GM21515 (cell line): ENCODE results near the gene NUDT15.
A peak's percentile ranks its signal among the peaks of the same experiment; 100 is the strongest.
"Not testable (repeated sequence)": the region's sequence is repeated elsewhere in the genome, so short reads cannot be mapped to it uniquely, and the experiment has no call there.

Experiments used
- ATAC-seq: cut with Tn5 transposase; IDR thresholded peaks from one replicate; pipeline ENCODE4 v1.9.1; 2021; ENCODE audit not compliant: unreplicated experiment

NUDT15 gene

DNA sequence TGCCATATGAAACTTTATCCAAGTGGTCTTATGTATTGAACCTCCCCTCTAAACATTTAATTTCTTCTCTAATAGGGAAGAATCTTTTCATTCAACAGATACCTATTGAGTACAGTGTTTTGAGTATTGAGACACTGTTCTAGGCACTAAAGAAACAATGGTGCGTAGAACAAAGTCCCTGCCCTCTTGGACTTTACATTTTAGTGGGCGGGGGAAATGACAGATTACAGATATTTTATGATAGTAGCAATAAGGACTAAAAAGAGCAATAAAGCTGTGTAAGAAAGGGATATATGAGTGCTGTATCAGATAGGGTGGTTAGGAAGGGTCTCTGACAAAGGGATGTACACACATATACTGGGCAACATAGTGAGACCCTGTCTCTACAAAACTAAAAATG, 5.4 kb downstream of the NUDT15 start:
- ATAC-seq, result no peak

GRCh38 chr13:48043789-48044503, 6.4 kb downstream of the NUDT15 start:
- no peak for ATAC-seq

DNA sequence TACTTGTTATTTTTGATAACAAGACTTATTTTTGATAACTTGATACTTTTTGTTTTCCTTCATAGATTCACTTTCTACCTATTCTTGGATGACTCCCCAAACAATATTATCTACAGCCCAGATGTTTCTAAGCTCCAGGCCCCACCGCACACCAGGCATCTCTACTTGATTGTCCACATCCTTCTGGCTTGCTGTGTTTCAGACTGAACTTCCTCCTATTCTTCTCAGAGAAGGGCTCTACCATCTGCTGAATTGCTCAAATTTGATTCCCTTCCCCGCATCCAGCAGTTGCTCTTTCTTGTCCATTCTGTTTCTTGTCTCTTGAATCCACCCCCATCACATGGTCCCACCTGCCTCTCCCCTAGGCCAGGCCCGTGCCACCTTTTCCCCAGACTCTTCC, 13.0 kb downstream of the NUDT15 start:
- ATAC-seq, result no peak

DNA sequence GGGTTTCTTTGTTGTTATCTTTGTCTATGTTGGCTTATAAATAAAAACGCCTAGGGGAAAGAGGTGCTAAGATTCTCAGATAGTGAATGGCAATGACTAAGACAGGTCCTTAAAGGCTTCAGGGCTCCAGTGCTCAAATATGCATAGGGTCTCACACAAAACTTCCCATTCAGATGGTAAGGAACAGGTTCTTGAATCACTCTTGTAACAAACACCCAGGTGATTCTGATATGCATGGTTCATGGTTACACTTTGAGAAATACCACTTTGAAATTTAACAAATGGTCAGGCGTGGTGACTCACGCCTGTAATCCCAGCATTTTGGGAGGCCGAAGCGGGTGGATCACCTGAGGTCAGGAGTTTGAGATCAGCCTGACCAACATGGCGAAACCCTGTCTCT, 17.1 kb downstream of the NUDT15 start:
- ATAC-seq, result no peak

DNA sequence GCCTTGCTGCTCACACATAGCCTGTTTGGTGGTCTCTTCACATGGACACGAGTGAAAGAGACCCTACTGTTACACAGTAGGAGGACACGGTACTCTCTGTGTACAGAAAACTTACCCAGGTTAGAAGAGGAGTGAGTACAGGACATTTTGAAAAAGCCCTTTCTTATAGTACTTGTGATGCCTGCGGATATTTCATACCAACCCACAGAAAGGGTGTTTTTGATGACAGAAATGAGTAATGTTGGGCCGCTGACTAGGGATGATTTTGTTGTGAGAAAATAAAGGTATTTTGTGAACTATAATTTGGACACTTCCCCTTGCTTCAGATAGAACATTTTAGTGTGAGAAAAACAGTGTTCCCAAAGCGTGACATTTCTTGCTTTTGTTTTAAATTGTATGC, 18.2 kb downstream of the NUDT15 start:
- ATAC-seq, result no peak

GRCh38 chr13:48058536-48058935, 21.0 kb downstream of the NUDT15 start:
- not testable (repeated sequence) for ATAC-seq

DNA sequence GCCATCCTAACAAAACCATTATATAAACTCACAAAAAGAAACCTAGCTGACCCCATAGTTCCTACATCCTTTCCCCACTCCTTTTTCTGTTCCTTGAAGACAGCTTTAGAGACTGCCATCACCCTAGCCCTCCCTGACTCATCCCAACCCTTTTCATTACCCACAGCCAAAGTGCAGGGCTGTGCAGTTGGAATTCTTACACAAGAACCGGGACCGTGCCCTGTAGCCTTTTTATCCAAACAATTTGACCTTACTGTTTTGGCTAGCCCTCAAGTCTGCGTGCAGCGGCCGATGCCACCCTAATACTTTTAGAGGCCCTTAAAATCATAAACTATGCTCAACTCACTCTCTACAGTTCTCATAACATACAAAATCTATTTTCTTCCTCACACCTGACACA, 22.4 kb downstream of the NUDT15 start:
- not testable (repeated sequence) for ATAC-seq

DNA sequence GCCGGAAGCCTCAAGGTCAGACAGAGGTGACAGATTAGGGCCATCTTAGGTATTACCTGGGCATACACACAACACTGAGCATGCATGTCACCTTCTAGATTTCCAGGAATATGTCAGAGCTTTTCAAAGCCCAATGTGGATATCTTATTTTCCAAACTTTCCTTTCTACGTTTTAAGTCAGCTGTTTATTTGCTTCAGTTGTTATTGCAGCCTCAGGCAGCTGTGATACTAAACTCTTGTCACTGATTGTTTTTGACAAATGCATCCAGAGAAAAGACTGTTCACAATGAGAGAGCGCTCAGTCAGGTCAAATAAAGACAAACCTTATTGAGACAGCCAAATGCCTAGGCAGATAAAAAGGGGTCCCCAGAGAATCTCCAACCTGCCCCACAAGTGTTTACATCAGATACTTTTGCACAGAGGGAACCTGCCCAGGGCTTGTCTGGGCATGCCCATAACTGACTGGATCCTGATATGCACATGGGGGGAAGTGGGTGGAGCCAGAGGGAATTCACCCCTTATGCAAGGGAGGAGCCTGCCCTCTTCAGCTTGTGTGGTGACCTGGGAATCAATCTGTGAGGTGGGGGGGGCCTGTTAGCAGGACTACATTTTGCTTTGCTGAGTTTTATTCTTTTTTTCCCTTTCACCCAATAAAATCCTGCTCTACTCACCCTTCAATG, 28.9 kb downstream of the NUDT15 start:
- no peak for ATAC-seq

GRCh38 chr13:48068036-48068435, 30.5 kb downstream of the NUDT15 start:
- no peak for ATAC-seq

GRCh38 chr13:48068952-48069351, 31.4 kb downstream of the NUDT15 start:
- no peak for ATAC-seq

DNA sequence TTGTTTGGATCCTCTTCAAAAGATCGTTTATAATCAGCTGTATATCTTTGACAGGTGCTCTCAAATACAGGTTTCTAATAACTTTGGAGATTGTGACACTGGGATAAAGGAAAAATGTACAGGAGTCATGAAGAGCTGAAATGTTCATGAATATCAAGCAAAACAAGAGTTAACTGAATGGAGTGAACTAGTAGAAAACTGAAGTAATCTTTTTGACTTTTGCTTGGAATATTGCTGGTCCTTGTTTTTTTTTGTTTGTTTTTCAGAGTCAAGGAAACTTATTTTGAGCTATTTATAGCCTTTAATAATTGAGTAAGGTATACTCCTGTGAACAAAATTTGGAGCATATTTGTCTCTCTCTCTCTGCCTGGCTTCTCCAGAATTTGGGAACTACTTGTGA, 32.0 kb downstream of the NUDT15 start:
- no peak for ATAC-seq

DNA sequence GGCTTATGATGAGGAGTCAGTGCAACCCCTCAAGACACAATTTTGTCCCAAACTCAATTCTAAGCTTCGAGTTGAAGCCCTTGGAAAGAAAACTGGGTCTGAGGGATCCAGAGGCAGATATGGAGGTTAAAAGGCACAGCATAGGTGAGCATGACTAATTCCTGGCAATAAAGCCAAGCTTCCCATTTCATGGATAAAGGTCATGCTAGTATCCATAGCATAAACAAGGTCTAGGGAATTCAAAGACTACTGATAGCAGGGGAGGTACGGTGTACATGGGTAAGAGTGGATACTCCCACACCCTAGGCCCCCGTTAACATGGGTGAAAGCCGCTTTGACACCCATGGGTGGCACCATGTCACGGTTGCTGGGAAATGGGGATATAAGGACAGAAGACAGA, 33.4 kb downstream of the NUDT15 start:
- no peak for ATAC-seq

GRCh38 chr13:48072304-48072703, 34.8 kb downstream of the NUDT15 start:
- no peak for ATAC-seq

GRCh38 chr13:48072787-48073186, 35.3 kb downstream of the NUDT15 start:
- no peak for ATAC-seq

- ATAC-seq, result no peak
Observed at GRCh38 chr13:48074006-48074405, 36.5 kb downstream of the NUDT15 start.

DNA sequence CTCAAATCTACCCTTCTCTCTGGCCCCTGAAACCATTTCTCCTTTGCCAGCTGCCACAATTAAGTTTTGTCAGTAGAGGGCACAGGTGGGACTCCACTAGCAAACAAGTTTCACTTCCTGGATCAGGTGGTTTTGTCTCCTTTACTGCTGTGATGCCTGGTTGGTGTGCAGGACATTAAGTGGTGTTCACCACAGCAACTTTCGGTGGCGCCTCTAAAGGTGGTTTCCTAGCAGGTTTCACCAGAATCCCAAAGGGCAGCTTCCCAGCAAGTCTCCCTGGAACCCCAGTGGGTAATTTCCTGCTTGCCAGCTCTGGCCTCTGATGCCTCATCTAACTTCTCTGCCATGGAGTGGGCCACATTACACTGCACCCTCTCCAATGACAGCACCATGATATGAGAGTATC, 40.7 kb downstream of the NUDT15 start:
- peak; percentile 88 for ATAC-seq

- no peak for ATAC-seq
Observed at GRCh38 chr13:48081739-48082138, 44.2 kb downstream of the NUDT15 start.

- no peak for ATAC-seq
Observed at GRCh38 chr13:48086272-48086671, 48.7 kb downstream of the NUDT15 start.

DNA sequence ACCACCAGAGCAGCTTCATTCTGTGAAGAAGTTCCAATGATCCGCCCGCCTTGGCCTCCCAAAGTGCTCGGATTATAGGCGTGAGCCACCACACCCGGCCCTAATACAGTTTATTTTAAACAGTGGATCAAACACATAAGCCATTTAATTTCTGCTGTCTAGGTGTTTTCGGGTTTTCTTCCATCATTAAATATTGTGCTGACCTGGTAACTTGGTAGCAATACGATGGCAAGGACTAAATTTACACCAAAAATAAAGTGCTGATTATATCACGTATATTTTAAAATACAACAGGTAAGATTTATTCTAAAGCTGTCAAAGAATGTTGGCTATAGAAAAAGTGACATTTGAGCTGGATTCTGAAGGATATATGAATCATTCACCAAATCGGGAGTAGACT, 56.1 kb downstream of the NUDT15 start:
- ATAC-seq, result no peak

- ATAC-seq, result no peak
Observed at GRCh38 chr13:48094404-48094780, 56.9 kb downstream of the NUDT15 start.

- ATAC-seq, result peak; percentile 92
Observed at GRCh38 chr13:48094781-48095502, 57.4 kb downstream of the NUDT15 start, which contains the start of gene MED4. MED4 (minus strand) TSS chr13:48095104; CDS start chr13:48095078, 26 bp downstream.

DNA sequence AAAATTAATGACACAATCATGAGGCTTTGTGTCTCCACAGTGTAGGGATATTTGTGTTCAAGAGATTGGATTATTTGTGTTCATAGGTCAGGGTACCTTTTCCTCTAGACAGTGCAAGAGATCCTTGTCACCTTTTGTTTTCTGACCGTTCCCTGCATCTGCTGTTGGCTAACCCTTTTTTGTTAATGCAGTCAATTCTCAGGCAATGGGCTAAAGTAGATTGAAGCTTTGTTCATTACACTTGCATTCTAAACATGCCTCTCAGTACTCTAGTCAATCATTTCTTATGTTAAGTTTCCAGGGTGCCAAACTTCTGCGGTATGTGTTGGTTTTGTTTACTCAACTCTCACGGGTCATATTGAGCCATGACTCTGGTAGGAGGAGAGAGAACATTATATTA, 59.1 kb downstream of the NUDT15 start:
- no peak for ATAC-seq
